HCT116 (cell line): ENCODE results near the gene AGMAT. TPM values are rescaled to one million over a fixed set of nuclear protein-coding genes. Genes with fewer than 3 reads are reported as not detected.

Experiments
- ATAC-seq: fragments of 200-7000 bp; cut with Tn5 transposase; 2 replicates; pipeline ENCODE4 v1.9.1; 2020; ENCODE audit warnings: mild to moderate bottlenecking, moderate library complexity
- BruUV-seq: library from RNA; stranded (reverse); fragments of 400-500 nt; replicated peaks from 2 replicates; lab custom pipeline; 2021; lab: Mats Ljungman, UMichigan
- CTCF ChIA-PET: fragments of 300-600 bp; sonication (Branson Sonifier 250); formaldehyde crosslinking; loops from one replicate; lab custom pipeline; 2021; ENCODE audit warnings: antibody characterized with exemption; lab: Charles Lee
- POLR2A ChIA-PET: fragments of 300-600, 350-600 bp; sonication (Branson Sonifier 250); formaldehyde crosslinking; loops from one replicate; lab custom pipeline; 2021; ENCODE audit warnings: antibody characterized with exemption; lab: Charles Lee
- RAD21 ChIA-PET, 2 experiments: fragments of 300-600 bp; sonication (Branson Sonifier 250); formaldehyde crosslinking; loops; one replicate each; lab custom pipeline; 2023; ENCODE audit warnings: low total read pairs in 2 of 2; ENCODE audit not compliant: uncharacterized antibody in 2 of 2, unreplicated experiment in 2 of 2, low non-redundant PET in 1 of 2; lab: Charles Lee
- DNase-seq: peaks from one replicate; pipeline ENCODE4 v3.0.0-alpha.2; 2010; ENCODE audit warnings: low read depth, low spot score
- H2AFZ ChIP-seq: fragments of 200-600 bp; shearing (Covaris generic), sonication (generic); 2 replicates; pipeline ENCODE4 v1.6.1; 2017; ENCODE audit warnings: low read depth, mixed run types, mixed read lengths, antibody characterized with exemption, low read length; ENCODE audit not compliant: poor library complexity, severe bottlenecking
- H3K27ac ChIP-seq: 2 replicates; pipeline ENCODE4 v1.5.1; 2012; ENCODE audit warnings: low read depth, low read length
- H3K27me3 ChIP-seq: fragments of 200-600 bp; sonication (generic); 2 replicates; pipeline ENCODE4 v1.6.1; 2016; ENCODE audit warnings: mixed run types, low read length, mixed read lengths; ENCODE audit not compliant: insufficient read depth
- H3K36me3 ChIP-seq, 2 experiments: fragments of 200-500 bp in 1 of 2; fragments of 200-600 bp in 1 of 2; sonication (Bioruptor generic) in 1 of 2; sonication (generic) in 1 of 2; 2 replicates each; pipeline versions ENCODE4 v1.5.1 to v1.6.1; 2014 to 2016; ENCODE audit warnings: low read length in 2 of 2, inconsistent platforms in 1 of 2, mixed read lengths in 1 of 2, mixed run types in 1 of 2; ENCODE audit not compliant: insufficient read depth in 2 of 2, control insufficient read depth in 1 of 2
- H3K4me1 ChIP-seq, 2 experiments: fragments of 200-600 bp in 1 of 2; sonication (generic) in 1 of 2; 2 replicates each; pipeline versions ENCODE4 v1.5.1 to v1.6.1; 2012 to 2017; ENCODE audit warnings: low read length in 2 of 2, inconsistent platforms in 1 of 2, mild to moderate bottlenecking in 1 of 2, mixed read lengths in 1 of 2, mixed run types in 1 of 2, moderate library complexity in 1 of 2; ENCODE audit not compliant: insufficient read depth in 2 of 2, control insufficient read depth in 1 of 2
- H3K4me2 ChIP-seq: fragments of 200-600 bp; sonication (generic); 2 replicates; pipeline ENCODE4 v1.6.1; 2017; ENCODE audit warnings: mixed run types, low read length, mixed read lengths
- H3K4me3 ChIP-seq, 2 experiments: fragments of 200-600 bp in 1 of 2; sonication (generic) in 1 of 2; replicated peaks in 1 of 2; 2 replicates each; pipeline ENCODE4 v1.5.1; 2011 to 2016; ENCODE audit warnings: low read length in 2 of 2, control low read depth in 1 of 2, low read depth in 1 of 2, mild to moderate bottlenecking in 1 of 2, mixed read lengths in 1 of 2, mixed run types in 1 of 2
- H3K79me2 ChIP-seq: fragments of 200-600 bp; sonication (generic); 2 replicates; pipeline ENCODE4 v1.6.1; 2017; ENCODE audit warnings: mild to moderate bottlenecking, mixed run types, low read length, moderate library complexity, mixed read lengths; ENCODE audit not compliant: insufficient read depth
- H3K9ac ChIP-seq: fragments of 200-600 bp; sonication (generic); 2 replicates; pipeline ENCODE4 v1.6.1; 2016; ENCODE audit warnings: low read length, mixed read lengths
- H3K9me2 ChIP-seq: fragments of 200-600 bp; sonication (generic), shearing (Covaris generic); 2 replicates; pipeline ENCODE4 v1.6.1; 2017; ENCODE audit warnings: mixed run types, mild to moderate bottlenecking, moderate library complexity; ENCODE audit not compliant: insufficient read depth
- H3K9me3 ChIP-seq, 2 experiments: fragments of 200-500 bp in 1 of 2; fragments of 200-600 bp in 1 of 2; sonication (Bioruptor generic) in 1 of 2; sonication (generic) in 1 of 2; 2 replicates each; pipeline ENCODE4 v1.6.1; 2014 to 2017; ENCODE audit warnings: low read length in 2 of 2, mixed read lengths in 2 of 2, inconsistent platforms in 1 of 2, low read depth in 1 of 2, mild to moderate bottlenecking in 1 of 2, mixed run types in 1 of 2, moderate library complexity in 1 of 2; ENCODE audit not compliant: control insufficient read depth in 1 of 2, insufficient read depth in 1 of 2
- H4K20me1 ChIP-seq: fragments of 200-600 bp; sonication (generic), shearing (Covaris generic); 2 replicates; pipeline ENCODE4 v1.6.1; 2017; ENCODE audit warnings: mixed run types, mild to moderate bottlenecking, moderate library complexity; ENCODE audit not compliant: insufficient read depth
- CBX3 ChIP-seq: IDR thresholded peaks from 2 replicates; pipeline ENCODE4 v1.6.1; 2012; ENCODE audit warnings: low read depth
- CEBPB ChIP-seq: IDR thresholded peaks from 2 replicates; pipeline ENCODE4 v1.6.1; 2012; ENCODE audit warnings: low read depth
- EGR1 ChIP-seq: IDR thresholded peaks from 2 replicates; pipeline ENCODE4 v1.6.1; 2012; ENCODE audit warnings: low read depth
- ELF1 ChIP-seq: IDR thresholded peaks from 2 replicates; pipeline ENCODE4 v1.6.1; 2012; ENCODE audit warnings: low read depth, borderline replicate concordance
- EZH2phosphoT487 ChIP-seq: fragments of 200-600 bp; IDR thresholded peaks from 2 replicates; pipeline ENCODE4 v1.6.1; 2018; ENCODE audit warnings: antibody characterized with exemption, borderline replicate concordance
- FOSL1 ChIP-seq: IDR thresholded peaks from 2 replicates; pipeline ENCODE4 v1.6.1; 2012; ENCODE audit warnings: low read depth
- JUND ChIP-seq: IDR thresholded peaks from 2 replicates; pipeline ENCODE4 v1.6.1; 2012
- POLR2A ChIP-seq: IDR thresholded peaks from 2 replicates; pipeline ENCODE4 v1.7.0; 2011; ENCODE audit warnings: borderline replicate concordance; ENCODE audit not compliant: insufficient read depth, insufficient read length; ENCODE audit errors: extremely low read depth
- POLR2AphosphoS5 ChIP-seq: IDR thresholded peaks from 2 replicates; pipeline ENCODE4 v1.6.1; 2011; ENCODE audit warnings: mild to moderate bottlenecking, low read depth, low read length, moderate library complexity
- SIN3A ChIP-seq: IDR thresholded peaks from 2 replicates; pipeline ENCODE4 v1.6.1; 2012; ENCODE audit warnings: low read depth
- SP1 ChIP-seq: IDR thresholded peaks from 2 replicates; pipeline ENCODE4 v1.6.1; 2012; ENCODE audit warnings: low read depth
- SRF ChIP-seq: IDR thresholded peaks from 2 replicates; pipeline ENCODE4 v1.6.1; 2012; ENCODE audit warnings: low read depth
- TCF7L2 ChIP-seq: IDR thresholded peaks from 2 replicates; pipeline ENCODE4 v1.7.0; 2011; ENCODE audit warnings: borderline replicate concordance, inconsistent platforms; ENCODE audit not compliant: insufficient read depth, insufficient read length; ENCODE audit errors: extremely low read depth
- YY1 ChIP-seq: IDR thresholded peaks from 2 replicates; pipeline ENCODE4 v1.6.1; 2011; ENCODE audit warnings: low read length, low read depth, moderate library complexity, mild to moderate bottlenecking; ENCODE audit not compliant: insufficient replicate concordance; ENCODE audit errors: extremely low read depth
- ZFX ChIP-seq: fragments of 450-650 bp; IDR thresholded peaks from 2 replicates; pipeline ENCODE4 v1.6.1; 2017
- ZNF274 ChIP-seq: fragments of 200-500 bp; sonication (Bioruptor generic); IDR thresholded peaks from 2 replicates; pipeline ENCODE4 v1.6.1; 2014; ENCODE audit warnings: mild to moderate bottlenecking, low read depth, low read length, inconsistent platforms
- intact Hi-C: fragments of 100-400 bp; cut with micrococcal nuclease; formaldehyde crosslinking; loops from 2 replicates; pipeline ENCODE4 v1.10.0; 2022
- total RNA-seq: library from RNA; stranded (reverse); gene quantifications from one replicate; pipeline ENCODE4 v1.2.1, GENCODE V29; 2021; ENCODE audit not compliant: unreplicated experiment
- TF ChIP-seq, protein P1 (sequence below): IDR thresholded peaks from 2 replicates; pipeline ENCODE4 v1.6.1; 2012; ENCODE audit warnings: low read depth
- TF ChIP-seq, protein P2 (sequence below): IDR thresholded peaks from 2 replicates; pipeline ENCODE4 v1.6.1; 2012

Gene AGMAT
- total RNA-seq, 1 experiment from 2014 or later: not detected

GRCh38 chr1:15558516-15558915 lies 26.3 kb downstream of the AGMAT start (continued):
- TF ChIP-seq, protein P1, sequence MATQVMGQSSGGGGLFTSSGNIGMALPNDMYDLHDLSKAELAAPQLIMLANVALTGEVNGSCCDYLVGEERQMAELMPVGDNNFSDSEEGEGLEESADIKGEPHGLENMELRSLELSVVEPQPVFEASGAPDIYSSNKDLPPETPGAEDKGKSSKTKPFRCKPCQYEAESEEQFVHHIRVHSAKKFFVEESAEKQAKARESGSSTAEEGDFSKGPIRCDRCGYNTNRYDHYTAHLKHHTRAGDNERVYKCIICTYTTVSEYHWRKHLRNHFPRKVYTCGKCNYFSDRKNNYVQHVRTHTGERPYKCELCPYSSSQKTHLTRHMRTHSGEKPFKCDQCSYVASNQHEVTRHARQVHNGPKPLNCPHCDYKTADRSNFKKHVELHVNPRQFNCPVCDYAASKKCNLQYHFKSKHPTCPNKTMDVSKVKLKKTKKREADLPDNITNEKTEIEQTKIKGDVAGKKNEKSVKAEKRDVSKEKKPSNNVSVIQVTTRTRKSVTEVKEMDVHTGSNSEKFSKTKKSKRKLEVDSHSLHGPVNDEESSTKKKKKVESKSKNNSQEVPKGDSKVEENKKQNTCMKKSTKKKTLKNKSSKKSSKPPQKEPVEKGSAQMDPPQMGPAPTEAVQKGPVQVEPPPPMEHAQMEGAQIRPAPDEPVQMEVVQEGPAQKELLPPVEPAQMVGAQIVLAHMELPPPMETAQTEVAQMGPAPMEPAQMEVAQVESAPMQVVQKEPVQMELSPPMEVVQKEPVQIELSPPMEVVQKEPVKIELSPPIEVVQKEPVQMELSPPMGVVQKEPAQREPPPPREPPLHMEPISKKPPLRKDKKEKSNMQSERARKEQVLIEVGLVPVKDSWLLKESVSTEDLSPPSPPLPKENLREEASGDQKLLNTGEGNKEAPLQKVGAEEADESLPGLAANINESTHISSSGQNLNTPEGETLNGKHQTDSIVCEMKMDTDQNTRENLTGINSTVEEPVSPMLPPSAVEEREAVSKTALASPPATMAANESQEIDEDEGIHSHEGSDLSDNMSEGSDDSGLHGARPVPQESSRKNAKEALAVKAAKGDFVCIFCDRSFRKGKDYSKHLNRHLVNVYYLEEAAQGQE: no peak
- TF ChIP-seq SIN3A: no peak
- TF ChIP-seq, protein P2, sequence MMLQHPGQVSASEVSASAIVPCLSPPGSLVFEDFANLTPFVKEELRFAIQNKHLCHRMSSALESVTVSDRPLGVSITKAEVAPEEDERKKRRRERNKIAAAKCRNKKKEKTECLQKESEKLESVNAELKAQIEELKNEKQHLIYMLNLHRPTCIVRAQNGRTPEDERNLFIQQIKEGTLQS: no peak
- TF ChIP-seq CEBPB: no peak
- no peak for TF ChIP-seq SP1
- no peak for TF ChIP-seq SRF
- TF ChIP-seq ZFX: no peak
- TF ChIP-seq JUND: no peak

DNA sequence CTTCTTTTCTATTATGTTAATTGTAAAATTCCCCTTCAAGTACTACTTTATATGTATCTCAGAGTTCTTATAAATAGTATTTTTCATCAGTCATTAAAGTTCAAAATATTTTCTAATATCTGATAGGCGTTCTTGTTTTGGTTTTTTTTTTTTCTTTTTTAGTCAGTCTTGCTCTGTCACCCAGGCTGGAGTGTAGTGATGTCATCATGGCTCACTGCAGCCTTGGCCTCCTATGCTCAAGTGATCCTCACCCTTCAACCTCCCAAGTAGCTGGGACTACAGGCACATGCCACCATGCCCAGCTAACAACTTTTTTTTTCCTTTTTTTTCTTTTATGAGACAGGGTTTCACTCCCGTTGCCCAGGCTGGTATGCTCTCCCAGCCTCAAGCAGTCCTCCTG lies 27.3 kb downstream of the AGMAT start:
- no peak for TF ChIP-seq EZH2phosphoT487
- TF ChIP-seq TCF7L2: no peak
- TF ChIP-seq EGR1: no peak
- TF ChIP-seq ELF1: no peak
- no peak for TF ChIP-seq POLR2A
- no peak for TF ChIP-seq YY1
- TF ChIP-seq SP1: no peak
- no peak for TF ChIP-seq ZNF274
- TF ChIP-seq FOSL1: no peak
- TF ChIP-seq SIN3A: no peak
- TF ChIP-seq POLR2AphosphoS5: no peak
- no peak for TF ChIP-seq SRF
- no peak for TF ChIP-seq CBX3
- CTCF ChIA-PET: no interaction called here

More for the DNA sequence above, 27.3 kb downstream of the AGMAT start:
- RAD21 ChIA-PET: no interaction called here
- no peaks in the 10 kb centered on the region for H3K9me3 ChIP-seq
- H3K36me3 ChIP-seq: peaks cover 14 to 18% of the 10 kb centered on the region in 2 experiments; a peak in 3 of 4 replicates
- DNase-seq: no peak
- no peak overlapping the region for H3K27ac ChIP-seq
- H3K4me1 ChIP-seq: no peaks in the 10 kb centered on the region
- intact Hi-C loops: no loop called here
- POLR2A ChIA-PET: no interaction called here
- H3K79me2 ChIP-seq: no peaks in the 10 kb centered on the region
- H4K20me1 ChIP-seq: no peaks in the 10 kb centered on the region
- BruUV-seq: no TSS peak
- no peak overlapping the region for H3K4me3 ChIP-seq
- H3K4me2 ChIP-seq: no peak overlapping the region
- no peak overlapping the region for H2AFZ ChIP-seq
- ATAC-seq: no peak
- H3K27me3 ChIP-seq: no peaks in the 10 kb centered on the region
- H3K9me2 ChIP-seq: no peaks in the 10 kb centered on the region
- no peak overlapping the region for H3K9ac ChIP-seq
